A673 (cell line): Measurements from ENCODE around the gene TANC1.

Experiments used
- CTCF ChIP-seq: fragments of 300-800, 200-600 bp; sonication (generic); conservative IDR thresholded peaks from 2 replicates; pipeline ENCODE4 v1.5.1; 2017; ENCODE audit warnings: low read depth, mild to moderate bottlenecking, antibody characterized with exemption, low read length, moderate library complexity, mixed read lengths
- EZH2 ChIP-seq: fragments of 200-600 bp; sonication (generic); IDR thresholded peaks from 2 replicates; pipeline ENCODE4 v1.6.1; 2017; ENCODE audit warnings: borderline replicate concordance, low read depth, mild to moderate bottlenecking, mixed read lengths, antibody characterized with exemption, low read length; ENCODE audit not compliant: poor library complexity, severe bottlenecking

GRCh38 chr2:159152128-159152778 is 183.8 kb downstream of the TANC1 start:
- no peak for TF ChIP-seq CTCF
- no peak for TF ChIP-seq EZH2
